HG02970 (cell line): ENCODE data around the gene MORF4L1.
"Not testable (repeated sequence)": the region's sequence is repeated elsewhere in the genome, so short reads cannot be mapped to it uniquely, and the experiment has no call there.

ENCODE experiments used
- ATAC-seq: cut with Tn5 transposase; IDR thresholded peaks from one replicate; pipeline ENCODE4 v1.9.1; 2021; ENCODE audit warnings: mild to moderate bottlenecking, moderate library complexity, moderate number of reproducible peaks; ENCODE audit not compliant: unreplicated experiment, low FRiP score

MORF4L1 gene

GRCh38 chr15:78898540-78898939, 25.9 kb downstream of the MORF4L1 start:
- no peak for ATAC-seq

GRCh38 chr15:78900819-78901533, 28.3 kb downstream of the MORF4L1 start:
- ATAC-seq: not testable (repeated sequence)

GRCh38 chr15:78902281-78903032, 29.8 kb downstream of the MORF4L1 start:
- ATAC-seq: not testable (repeated sequence)

- ATAC-seq: no peak
Measured at GRCh38 chr15:78904599-78905358, 32.1 kb downstream of the MORF4L1 start.

- ATAC-seq: no peak
Measured at GRCh38 chr15:78906316-78906620, 33.6 kb downstream of the MORF4L1 start.

- no peak for ATAC-seq
Measured at GRCh38 chr15:78907577-78907976, 34.9 kb downstream of the MORF4L1 start.

- no peak for ATAC-seq
Measured at GRCh38 chr15:78909160-78909695, 36.5 kb downstream of the MORF4L1 start.

- no peak for ATAC-seq
Measured at GRCh38 chr15:78909791-78910228, 37.1 kb downstream of the MORF4L1 start.

- no peak for ATAC-seq
Measured at GRCh38 chr15:78910271-78910670, 37.6 kb downstream of the MORF4L1 start.

GRCh38 chr15:78912316-78912715, 39.6 kb downstream of the MORF4L1 start:
- ATAC-seq: no peak

GRCh38 chr15:78913012-78913411, 40.3 kb downstream of the MORF4L1 start:
- no peak for ATAC-seq

GRCh38 chr15:78914027-78914764, 41.5 kb downstream of the MORF4L1 start:
- no peak for ATAC-seq

- no peak for ATAC-seq
Measured at GRCh38 chr15:78915341-78916087, 42.8 kb downstream of the MORF4L1 start.

- ATAC-seq: no peak
Measured at GRCh38 chr15:78916088-78916487, 43.4 kb downstream of the MORF4L1 start.

GRCh38 chr15:78917888-78918287, 45.2 kb downstream of the MORF4L1 start:
- no peak for ATAC-seq

- no peak for ATAC-seq
Measured at GRCh38 chr15:78921517-78921916, 48.8 kb downstream of the MORF4L1 start.

GRCh38 chr15:78921940-78922339, 49.2 kb downstream of the MORF4L1 start:
- no peak for ATAC-seq

- ATAC-seq: no peak
Measured at GRCh38 chr15:78922527-78922926, 49.8 kb downstream of the MORF4L1 start.

GRCh38 chr15:78923015-78923414, 50.3 kb downstream of the MORF4L1 start:
- ATAC-seq: no peak
